Measurements from ENCODE around the gene NEDD9.

Gene NEDD9

DNA sequence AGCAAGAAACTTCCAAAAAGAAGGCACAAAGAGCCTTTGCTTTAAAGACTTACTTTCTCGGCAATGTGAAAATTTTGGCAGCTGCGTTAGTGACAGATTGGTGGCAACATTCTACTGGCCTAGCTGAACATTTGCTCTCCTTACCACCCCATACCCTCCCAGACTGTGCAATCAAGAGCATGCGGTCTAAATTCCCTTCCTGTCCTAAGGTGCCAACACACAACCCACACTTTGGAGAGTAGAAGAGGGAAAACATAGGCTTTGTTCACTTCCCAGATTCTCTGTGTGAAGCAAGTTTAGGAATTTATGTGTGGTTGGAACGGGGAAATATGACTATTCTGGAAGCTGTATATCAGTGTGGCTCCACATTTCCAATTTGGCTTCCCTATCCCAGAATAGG, 29.8 kb upstream of the NEDD9 start:
- no peak for DNase-seq (ENCODE audit: extremely low read depth in 1 of 2, low read depth in 1 of 2)

- DNase-seq (ENCODE audit: extremely low read depth in 1 of 2, low read depth in 1 of 2): no peak
These were observed 28.0 kb upstream of the NEDD9 start for GRCh38 chr6:11260249-11261038.

GRCh38 chr6:11258260-11259237, 26.1 kb upstream of the NEDD9 start:
- no peak for DNase-seq (ENCODE audit: extremely low read depth in 1 of 2, low read depth in 1 of 2)

DNA sequence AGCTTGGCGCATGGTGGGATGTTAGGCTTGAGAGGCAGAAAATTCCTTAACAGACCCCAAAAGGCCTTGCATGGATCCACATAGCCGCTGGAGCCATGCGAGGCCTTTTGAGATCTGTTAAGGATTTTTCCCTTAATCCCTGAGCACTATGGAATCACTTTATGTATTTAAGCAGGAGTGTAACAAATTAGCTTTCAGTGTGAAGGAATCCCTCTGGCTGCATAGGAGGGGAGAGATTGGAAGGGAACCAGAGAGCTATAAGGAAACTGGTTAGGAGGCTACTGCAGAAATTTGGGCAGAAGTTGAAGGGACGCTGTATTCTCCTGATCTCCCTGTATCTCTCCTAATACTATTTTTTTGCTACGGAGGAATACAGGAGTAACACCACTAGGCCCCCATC, 23.1 kb upstream of the NEDD9 start:
- no peak for DNase-seq (ENCODE audit: extremely low read depth in 1 of 2, low read depth in 1 of 2)

DNA sequence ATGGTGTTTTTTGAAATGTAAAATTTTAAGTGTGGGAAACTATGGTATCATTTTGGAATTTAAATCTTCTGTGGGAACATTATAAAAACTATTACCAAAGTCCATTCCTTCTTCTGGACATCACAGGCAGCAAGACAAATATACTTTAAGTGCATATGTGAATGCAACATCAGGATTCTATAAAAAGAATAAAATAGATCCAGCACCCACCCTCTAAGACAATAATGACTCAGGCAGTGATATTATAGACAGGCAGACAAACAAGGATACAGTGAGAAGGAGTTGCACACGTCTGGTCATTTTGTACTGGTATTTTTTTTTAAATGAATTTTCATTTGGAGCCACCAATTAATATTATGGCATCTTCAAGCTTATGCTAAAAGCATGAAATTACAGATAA, 21.1 kb upstream of the NEDD9 start:
- no peak for DNase-seq (ENCODE audit: extremely low read depth in 1 of 2, low read depth in 1 of 2)

DNA sequence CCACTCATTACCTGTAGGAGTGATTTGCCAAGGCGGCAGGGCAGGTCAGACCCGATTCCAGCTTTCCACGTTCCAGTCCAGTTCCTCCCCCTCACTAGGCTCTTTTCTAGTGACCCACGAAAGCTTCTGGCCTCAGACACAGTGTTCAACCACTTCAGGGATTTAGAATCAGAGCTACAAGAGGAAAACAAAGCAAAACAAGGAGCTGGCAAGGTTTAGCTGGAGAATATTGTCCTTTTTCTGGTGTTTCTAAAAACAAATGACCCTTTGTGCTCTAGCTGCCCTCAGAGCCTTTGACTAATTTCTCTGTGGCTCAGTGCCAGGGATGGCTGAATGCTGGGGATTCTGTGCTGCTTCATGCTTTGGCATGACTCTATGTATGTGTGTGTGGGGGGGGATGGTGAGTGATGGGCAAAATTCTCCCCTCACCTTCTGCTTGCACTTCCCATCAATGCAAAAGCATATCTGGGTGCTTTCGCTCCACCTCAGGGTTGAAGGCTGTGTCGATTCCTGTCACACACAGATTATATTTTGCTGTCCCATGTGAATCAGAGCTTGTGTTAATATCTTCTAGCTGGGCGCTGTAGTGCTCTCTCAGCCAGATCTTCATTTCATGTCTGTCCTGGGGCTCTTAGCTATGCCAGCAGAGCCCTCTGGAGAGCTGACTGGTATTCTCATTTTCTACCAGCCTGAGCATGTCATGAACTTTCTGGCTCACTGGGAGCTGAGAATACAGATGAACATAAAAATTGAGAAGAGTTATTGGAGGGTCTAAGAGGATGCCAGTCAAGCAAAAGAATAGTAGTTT, 19.3 kb upstream of the NEDD9 start:
- DNase-seq (ENCODE audit: extremely low read depth in 1 of 2, low read depth in 1 of 2): no peak

DNA sequence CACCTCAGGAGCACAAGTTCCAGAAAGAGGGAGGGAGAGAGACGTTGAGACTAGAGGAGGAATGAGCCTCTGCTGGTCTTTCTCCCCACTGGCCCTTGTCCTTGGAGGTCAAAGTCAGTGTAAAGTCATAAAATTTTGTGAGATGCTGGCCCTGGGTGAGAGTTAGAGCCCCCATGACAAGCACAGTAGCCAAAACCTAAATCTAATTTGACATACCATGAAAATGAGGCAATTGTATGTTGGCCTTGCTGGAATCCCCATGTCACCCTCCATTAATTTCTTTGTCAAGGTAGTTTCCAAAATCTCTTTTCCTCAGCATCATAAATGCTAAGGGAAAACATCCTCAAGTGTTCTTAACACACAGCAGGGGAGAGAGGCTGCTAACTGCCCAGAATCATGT, 17.6 kb upstream of the NEDD9 start:
- DNase-seq (ENCODE audit: extremely low read depth in 1 of 2, low read depth in 1 of 2): no peak

- DNase-seq (ENCODE audit: extremely low read depth in 1 of 2, low read depth in 1 of 2): no peak
These were observed 16.7 kb upstream of the NEDD9 start for GRCh38 chr6:11248974-11249761.

DNA sequence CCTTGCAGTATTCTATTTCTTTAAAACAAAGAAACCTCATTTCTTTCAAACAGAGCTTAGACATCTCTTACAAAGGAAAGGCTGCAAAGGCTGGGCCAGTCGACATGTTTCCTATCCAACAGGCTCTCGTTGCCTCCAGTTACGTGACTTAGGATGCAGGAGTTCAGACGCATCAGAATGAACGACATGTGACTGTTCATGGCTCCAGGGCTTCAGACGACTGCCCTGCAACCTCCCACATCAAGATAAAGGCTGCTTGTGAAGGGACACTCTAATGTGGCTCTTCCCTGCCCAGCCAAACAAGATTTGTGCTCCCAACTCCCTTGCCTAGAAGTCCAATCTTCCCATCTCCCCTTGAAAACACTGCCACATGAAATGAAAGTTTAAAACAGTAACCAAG, 14.3 kb upstream of the NEDD9 start:
- no peak for DNase-seq (ENCODE audit: extremely low read depth in 1 of 2, low read depth in 1 of 2)

GRCh38 chr6:11245381-11246256, 13.2 kb upstream of the NEDD9 start:
- no peak for DNase-seq (ENCODE audit: extremely low read depth in 1 of 2, low read depth in 1 of 2)

DNA sequence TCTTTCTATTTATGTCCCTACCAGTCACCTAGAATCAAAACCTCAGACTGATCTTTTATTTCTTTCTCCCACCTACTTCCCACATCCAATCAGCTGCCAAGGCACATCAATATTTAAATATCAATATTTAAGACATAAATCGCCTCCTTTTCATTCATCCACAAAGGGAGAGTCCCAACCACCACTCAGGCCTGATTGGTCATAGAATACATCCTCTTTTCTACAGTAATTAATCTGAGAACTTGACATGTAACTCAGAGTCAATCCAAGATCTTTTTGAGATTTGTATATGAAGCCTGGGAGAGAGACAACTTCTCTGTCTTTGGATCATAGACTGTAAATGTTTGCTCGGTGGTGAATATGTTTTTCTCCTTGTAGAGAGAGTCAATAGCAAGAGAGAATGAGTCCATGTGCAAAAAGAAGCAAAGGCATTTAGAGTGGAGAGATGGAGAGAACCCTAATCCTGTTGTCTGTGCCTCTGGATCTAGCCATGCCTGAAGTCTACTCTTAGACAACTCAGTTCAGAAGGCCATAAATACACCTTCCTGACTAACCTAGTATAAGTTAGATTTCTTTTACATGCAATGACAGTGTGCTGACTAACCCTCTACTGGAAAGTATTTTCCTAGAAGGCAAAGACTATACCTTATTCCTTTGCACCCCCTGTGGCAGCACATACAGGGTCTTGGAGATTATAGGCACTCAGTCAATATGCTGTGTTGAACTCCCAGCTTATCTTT, 12.1 kb upstream of the NEDD9 start:
- DNase-seq (ENCODE audit: extremely low read depth in 1 of 2, low read depth in 1 of 2): no peak

DNA sequence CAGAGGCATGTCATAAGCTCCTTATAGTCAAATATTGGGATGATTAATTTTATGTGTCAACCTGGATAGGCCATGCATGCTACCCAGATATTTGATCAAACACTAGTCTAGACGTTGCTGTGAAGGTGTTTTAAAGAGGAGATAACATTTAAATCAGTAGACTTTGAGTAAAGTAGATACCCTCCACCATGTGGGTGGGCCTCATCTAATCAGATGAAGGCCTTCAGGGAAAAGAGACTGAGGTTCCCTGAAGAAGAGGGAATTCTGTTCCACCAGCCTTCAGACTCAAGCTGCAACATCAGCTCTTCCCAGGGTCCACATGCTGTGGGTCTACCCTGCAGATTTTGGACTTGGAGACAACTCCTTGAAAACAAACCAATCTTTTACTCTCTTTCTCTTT, 11.4 kb upstream of the NEDD9 start:
- no peak for DNase-seq (ENCODE audit: extremely low read depth in 1 of 2, low read depth in 1 of 2)

- DNase-seq (ENCODE audit: extremely low read depth in 1 of 2, low read depth in 1 of 2): no peak
These were observed 10.2 kb upstream of the NEDD9 start for GRCh38 chr6:11242711-11243110.

DNA sequence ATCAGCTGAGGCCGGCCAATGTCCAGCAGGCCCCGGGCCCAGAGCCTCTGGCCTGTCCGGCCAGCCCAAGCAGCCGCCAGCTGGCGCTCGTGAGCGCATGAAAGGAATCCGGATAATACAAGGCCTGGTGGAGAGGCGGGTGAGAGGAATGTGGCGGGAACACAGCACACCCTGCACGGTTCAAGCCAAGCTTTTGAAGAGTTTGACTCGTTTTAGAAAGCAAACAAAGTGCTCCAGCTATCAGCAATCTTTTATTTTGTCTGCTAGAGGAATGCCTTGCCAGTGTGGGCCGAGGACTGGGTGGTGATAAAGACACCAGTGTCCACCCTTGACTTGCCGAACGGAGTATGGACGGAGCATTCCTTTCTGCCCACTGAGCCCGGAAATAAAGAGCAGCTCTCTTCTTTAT, 9.3 kb upstream of the NEDD9 start:
- no peak for DNase-seq (ENCODE audit: extremely low read depth in 1 of 2, low read depth in 1 of 2)

DNA sequence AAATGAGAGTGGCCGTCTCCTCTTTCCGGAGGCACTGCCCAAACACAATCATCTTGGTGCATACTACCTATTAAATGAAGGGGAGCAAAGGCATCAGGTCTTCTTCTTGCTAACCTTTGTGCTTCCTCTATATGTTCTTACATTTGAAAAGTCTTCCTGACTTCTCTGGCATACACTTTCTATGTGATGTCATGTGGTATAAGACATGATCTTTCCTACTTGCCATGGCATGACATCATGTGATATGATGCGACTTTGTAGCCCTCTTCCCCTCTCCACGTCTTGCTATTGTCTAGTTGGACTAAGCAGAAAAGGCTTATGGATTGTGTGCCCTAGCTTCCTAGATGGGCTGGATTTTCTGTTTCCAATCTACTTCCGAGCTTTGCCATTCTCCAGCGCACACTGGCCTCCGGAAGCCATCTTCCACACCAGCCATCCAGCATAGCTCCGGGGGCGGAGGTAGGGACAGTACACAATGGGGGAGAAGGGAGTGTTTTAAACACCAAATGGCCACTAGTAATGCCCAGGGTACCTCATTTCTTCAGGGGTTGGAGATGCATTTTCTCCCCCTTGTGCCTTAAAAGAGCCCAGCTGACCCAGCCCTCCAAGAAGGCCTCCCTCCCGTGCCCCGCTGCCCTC, 8.8 kb upstream of the NEDD9 start:
- no peak for DNase-seq (ENCODE audit: extremely low read depth in 1 of 2, low read depth in 1 of 2)

- DNase-seq (ENCODE audit: extremely low read depth in 1 of 2, low read depth in 1 of 2): no peak
These were observed 5.5 kb upstream of the NEDD9 start for GRCh38 chr6:11237956-11238355.

DNA sequence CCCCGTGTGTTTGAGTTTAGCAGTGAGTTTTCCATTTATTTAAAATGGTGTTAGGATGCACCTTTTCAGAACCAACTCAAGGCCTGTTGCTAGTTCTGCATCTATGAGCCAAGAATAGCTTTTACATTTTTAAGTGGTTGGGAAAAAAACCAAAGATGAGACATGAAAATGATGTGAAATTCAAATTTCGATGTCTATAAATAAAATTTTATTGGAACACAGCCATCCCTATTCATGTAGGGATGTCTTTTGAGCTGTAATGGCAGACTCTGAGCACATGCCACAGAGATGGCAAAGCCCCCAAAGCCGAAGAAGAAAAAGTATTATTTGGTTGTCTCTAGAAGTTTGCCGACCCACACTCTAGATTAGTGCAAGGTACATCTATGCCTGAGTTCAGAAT, 5.0 kb upstream of the NEDD9 start:
- DNase-seq (ENCODE audit: extremely low read depth in 1 of 2, low read depth in 1 of 2): no peak

DNA sequence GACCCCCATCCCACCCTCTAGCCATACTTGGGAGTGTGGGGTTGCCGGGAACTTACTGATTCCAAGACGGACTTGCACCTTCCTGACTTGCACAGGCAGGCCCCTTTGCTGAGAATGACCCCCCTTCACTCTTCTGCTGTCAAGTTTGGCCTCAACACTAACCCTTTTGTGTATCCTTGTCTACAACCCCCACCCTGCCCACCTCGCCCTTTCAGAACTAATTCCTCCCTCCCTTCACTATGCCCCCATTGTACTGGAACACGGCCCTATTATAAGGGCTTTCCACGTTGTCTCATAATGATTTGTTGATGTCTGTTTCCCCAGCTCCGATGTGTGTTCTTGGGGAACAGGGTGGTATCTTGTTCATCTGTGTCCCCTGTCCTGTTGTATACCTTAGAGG, 4.4 kb upstream of the NEDD9 start:
- no peak for DNase-seq (ENCODE audit: extremely low read depth in 1 of 2, low read depth in 1 of 2)

All from stimulated activated CD8-positive, alpha-beta memory T cell treated with anti-CD3 and anti-CD28 coated beads, Interleukin-7, amount 100 ng/mL, for 48 hours (primary cell).